Right lung (tissue), 5 donors: ENCODE data around the gene SLC27A1. TPM values are rescaled to one million over a fixed set of nuclear protein-coding genes. Genes with fewer than 3 reads are reported as not detected.

Source experiments
- polyA plus RNA-seq, 5 donors: library from polyadenylated mRNA; unstranded; fragments of 120-200 nt; gene quantifications; one replicate each; pipeline versions ENCODE4 v1.2.1 to v1.2.3, GENCODE V29; 2013; ENCODE audit warnings: inconsistent platforms in 1 of 5, low replicate concordance in 1 of 5; ENCODE audit not compliant: insufficient read length in 5 of 5, insufficient read depth in 1 of 5

SLC27A1 gene
- polyA plus RNA-seq, 5 donors = 17.0 to 28.4 (median 25.1) TPM

Other genes starting within 250 kb of the SLC27A1 start
- gene OCEL1, start 244.3 kb upstream of the SLC27A1 start, polyA plus RNA-seq = 10 to 100 TPM; 10.7 to 22.8 (median 12.0) TPM
- gene NR2F6, start 224.6 kb upstream of the SLC27A1 start, polyA plus RNA-seq = 10 to 100 TPM; 19.8 to 46.6 (median 24.9) TPM
- gene USHBP1, start 205.8 kb upstream of the SLC27A1 start, polyA plus RNA-seq = 10 to 100 TPM in 3 of 5 donors, 1 to 10 TPM in 2; 9.2 to 12.0 (median 10.3) TPM
- gene BABAM1, start 203.1 kb upstream of the SLC27A1 start, polyA plus RNA-seq = 100 to 1,000 TPM; 103 to 116 (median 106) TPM
- 1 to 10 TPM; 1.3 to 2.2 (median 1.8) TPM for gene ANKLE1, start 188.6 kb upstream of the SLC27A1 start, polyA plus RNA-seq
- 10 to 100 TPM in 3 of 5 donors, 1 to 10 TPM in 2; 5.9 to 15.2 (median 10.4) TPM for gene ABHD8, start 167.1 kb upstream of the SLC27A1 start, polyA plus RNA-seq
- 10 to 100 TPM; 31.0 to 52.5 (median 36.6) TPM for gene MRPL34, start 164.7 kb upstream of the SLC27A1 start, polyA plus RNA-seq
- 10 to 100 TPM; 27.5 to 40.6 (median 30.2) TPM for gene DDA1, start 161.0 kb upstream of the SLC27A1 start, polyA plus RNA-seq
- 10 to 100 TPM in 3 of 5 donors, 1 to 10 TPM in 2; 8.1 to 13.0 (median 11.9) TPM for gene ANO8, start 135.7 kb upstream of the SLC27A1 start, polyA plus RNA-seq
- gene GTPBP3, start 133.0 kb upstream of the SLC27A1 start, polyA plus RNA-seq = 10 to 100 TPM; 18.1 to 29.1 (median 23.0) TPM
- 10 to 100 TPM; 10.1 to 24.4 (median 19.6) TPM for gene PLVAP, start 93.2 kb upstream of the SLC27A1 start, polyA plus RNA-seq
- gene CCDC194, start 76.3 kb upstream of the SLC27A1 start, polyA plus RNA-seq = under 1 TPM in 4 of 5 donors, not detected in 1; 0.13 to 0.27 (median 0.21) TPM
- gene BST2, start 64.9 kb upstream of the SLC27A1 start, polyA plus RNA-seq = 10 to 100 TPM; 15.2 to 21.7 (median 17.8) TPM
- gene MVB12A, start 50.5 kb upstream of the SLC27A1 start, polyA plus RNA-seq = 10 to 100 TPM; 38.1 to 73.5 (median 48.8) TPM
- 1 to 10 TPM; 1.2 to 2.7 (median 1.7) TPM for gene TMEM221, start 21.9 kb upstream of the SLC27A1 start, polyA plus RNA-seq
- under 1 TPM in 2 of 5 donors, not detected in 3; 0.11 to 0.26 TPM for gene NXNL1, start 9.6 kb upstream of the SLC27A1 start, polyA plus RNA-seq
- 100 to 1,000 TPM in 1 of 5 donors, 10 to 100 TPM in 4; 55.1 to 105 (median 65.2) TPM for gene PGLS, start 41.1 kb downstream of the SLC27A1 start, polyA plus RNA-seq
- gene COLGALT1, start 85.1 kb downstream of the SLC27A1 start, polyA plus RNA-seq = 10 to 100 TPM; 51.9 to 71.3 (median 63.0) TPM
- under 1 TPM; 0.62 to 0.86 (median 0.73) TPM for gene UNC13A, start 217.8 kb downstream of the SLC27A1 start, polyA plus RNA-seq
- gene MAP1S, start 249.0 kb downstream of the SLC27A1 start, polyA plus RNA-seq = 10 to 100 TPM; 22.2 to 41.4 (median 29.4) TPM